GM19099 (cell line): Measurements from ENCODE around the gene SNX5.

Source experiments
- POLR2A ChIP-seq: IDR thresholded peaks from 3 replicates; pipeline ENCODE4 v1.6.1; 2011; ENCODE audit warnings: low read depth; ENCODE audit not compliant: insufficient read length; ENCODE audit errors: extremely low read depth

The SNX5 gene

DNA sequence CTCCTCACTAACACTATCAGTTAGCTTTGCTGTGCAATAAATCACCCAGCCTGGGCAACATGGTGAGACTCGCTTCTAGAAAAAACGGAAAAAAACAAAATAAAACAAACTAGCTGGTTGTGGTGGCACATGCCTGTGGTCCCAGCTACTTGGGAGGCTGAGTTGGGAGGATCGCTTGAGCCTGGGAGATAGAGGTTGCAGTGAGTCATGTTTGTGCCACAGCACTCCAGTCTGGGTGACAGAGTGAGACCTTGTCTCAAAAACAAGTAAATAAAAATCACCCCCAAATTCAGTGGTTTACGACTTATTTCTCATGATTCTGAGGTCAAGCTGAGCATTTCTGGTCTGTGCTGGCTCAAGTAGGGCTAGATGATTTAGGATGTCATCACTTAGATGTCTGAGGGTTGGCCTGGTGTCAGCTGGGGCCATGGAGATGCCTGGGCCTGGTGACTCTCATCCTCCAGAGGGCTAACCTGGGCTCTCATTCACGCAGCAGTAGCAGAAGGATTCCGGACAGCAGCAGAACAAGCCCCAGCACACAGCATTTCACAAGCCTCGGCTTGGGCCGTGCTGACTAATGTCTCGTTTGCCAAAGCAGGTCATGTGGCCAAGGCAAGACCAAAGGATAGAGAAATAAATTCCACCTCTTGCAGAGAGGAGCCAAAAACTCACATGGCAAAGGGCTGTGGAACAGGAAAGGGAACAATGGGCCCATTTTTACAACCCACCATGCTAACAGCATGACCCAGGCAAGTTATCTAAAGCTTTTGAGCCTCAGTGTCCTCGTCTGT lies 32.7 kb upstream of the SNX5 start:
- no peak for TF ChIP-seq POLR2A

- no peak for TF ChIP-seq POLR2A
These were observed 31.0 kb upstream of the SNX5 start for GRCh38 chr20:17999566-17999965.

- no peak for TF ChIP-seq POLR2A
These were observed 29.9 kb upstream of the SNX5 start for GRCh38 chr20:17998446-17998845.

GRCh38 chr20:17995967-17996819 lies 27.6 kb upstream of the SNX5 start:
- no peak for TF ChIP-seq POLR2A

- TF ChIP-seq POLR2A: no peak
These were observed 25.0 kb upstream of the SNX5 start for GRCh38 chr20:17993546-17993945.

- no peak for TF ChIP-seq POLR2A
These were observed 24.4 kb upstream of the SNX5 start for GRCh38 chr20:17992847-17993513.

DNA sequence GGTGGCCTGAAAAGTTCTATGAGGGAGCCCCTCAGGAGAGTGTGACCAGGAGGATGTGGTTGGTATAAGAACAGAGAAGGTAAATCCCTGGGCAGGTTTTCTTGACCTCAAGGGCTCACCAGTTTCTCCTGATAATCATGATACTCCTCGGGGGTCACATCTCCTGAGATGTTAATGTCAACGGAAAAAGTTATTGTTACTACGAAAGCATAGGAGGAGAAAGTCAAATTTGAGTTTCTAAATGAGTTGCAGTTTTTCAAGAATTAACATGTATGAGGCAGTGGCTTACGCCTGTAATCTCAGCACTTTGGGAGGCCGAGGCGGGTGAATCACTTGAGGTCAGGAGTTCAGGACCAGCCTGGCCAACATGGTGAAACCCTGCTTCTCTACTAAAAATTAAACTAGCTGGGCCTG lies 23.6 kb upstream of the SNX5 start:
- TF ChIP-seq POLR2A: no peak

- no peak for TF ChIP-seq POLR2A
These were observed 21.8 kb upstream of the SNX5 start for GRCh38 chr20:17990278-17990972.

GRCh38 chr20:17987988-17988387 lies 19.4 kb upstream of the SNX5 start:
- TF ChIP-seq POLR2A: no peak

- no peak for TF ChIP-seq POLR2A
These were observed 16.9 kb upstream of the SNX5 start for GRCh38 chr20:17985388-17986018.

DNA sequence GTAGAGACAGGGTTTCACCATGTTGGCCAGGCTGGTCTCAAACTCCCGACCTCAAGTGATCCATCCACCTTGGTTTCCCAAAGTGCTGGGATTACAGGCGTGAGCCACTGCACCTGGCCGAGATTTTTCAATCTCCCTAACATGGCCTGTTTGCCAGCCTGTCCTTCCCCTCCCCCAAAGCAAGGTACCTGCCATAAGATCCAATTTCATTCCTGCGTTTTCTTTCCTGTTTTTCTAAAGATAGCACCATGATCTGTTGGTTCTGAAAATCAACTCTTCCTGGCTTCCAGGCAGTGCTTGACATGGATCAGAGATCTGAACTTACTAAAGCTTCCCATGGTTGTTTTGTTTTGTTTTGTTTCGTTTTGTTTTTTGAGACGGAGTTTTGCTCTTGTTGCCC lies 7.7 kb upstream of the SNX5 start:
- no peak for TF ChIP-seq POLR2A

DNA sequence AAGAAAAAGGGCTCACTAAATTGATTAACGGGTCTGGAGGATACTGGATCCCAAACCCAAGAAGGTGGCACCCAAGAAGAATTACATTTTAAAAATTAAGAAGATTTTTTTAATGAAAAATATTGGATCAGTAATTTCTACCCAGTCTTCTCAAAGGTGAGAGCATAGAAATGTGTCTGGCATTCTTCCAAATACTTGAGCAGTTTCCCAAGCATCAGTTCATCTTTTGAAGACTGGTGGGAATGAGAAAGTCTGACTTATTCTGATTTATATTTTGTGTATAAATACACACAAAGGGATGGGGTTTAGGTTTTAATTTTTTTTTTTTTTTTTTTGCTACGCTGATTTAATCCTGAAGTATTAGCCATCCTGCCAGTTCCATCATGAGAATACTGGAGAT lies 3.5 kb upstream of the SNX5 start:
- no peak for TF ChIP-seq POLR2A

DNA sequence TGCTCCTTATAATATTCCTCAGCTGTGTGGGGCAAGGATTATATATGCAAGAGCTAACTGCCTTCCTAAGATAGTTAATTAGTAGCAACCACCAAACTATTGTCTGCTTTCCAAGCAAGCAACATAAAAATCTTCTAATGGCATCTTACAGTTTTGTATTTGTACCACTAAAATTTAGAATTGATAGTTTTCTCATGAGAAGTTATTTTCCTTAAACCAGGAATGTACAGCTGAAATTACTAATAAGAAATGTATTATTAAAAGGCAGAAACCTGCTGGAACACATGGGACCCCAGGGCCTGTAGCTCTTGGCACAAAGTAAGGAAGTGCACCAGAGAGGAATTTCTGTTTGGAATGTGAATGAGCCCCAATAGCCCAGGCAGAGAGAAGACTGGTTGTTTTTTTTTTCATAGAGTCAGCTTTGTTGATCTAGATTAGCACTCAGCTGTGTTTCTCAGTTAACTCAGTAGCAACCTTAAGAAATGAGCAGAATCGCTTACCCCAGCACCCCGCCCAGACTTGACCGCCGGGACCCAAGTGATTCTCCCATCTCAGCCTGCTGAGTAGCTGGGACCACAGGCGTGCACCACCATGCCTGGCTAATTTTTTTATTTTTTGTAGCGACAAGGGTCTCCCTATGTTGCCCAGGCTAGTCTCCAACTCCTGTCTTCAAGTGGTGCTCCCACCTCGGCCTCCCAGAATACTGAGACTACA lies 2.9 kb upstream of the SNX5 start:
- TF ChIP-seq POLR2A: no peak

DNA sequence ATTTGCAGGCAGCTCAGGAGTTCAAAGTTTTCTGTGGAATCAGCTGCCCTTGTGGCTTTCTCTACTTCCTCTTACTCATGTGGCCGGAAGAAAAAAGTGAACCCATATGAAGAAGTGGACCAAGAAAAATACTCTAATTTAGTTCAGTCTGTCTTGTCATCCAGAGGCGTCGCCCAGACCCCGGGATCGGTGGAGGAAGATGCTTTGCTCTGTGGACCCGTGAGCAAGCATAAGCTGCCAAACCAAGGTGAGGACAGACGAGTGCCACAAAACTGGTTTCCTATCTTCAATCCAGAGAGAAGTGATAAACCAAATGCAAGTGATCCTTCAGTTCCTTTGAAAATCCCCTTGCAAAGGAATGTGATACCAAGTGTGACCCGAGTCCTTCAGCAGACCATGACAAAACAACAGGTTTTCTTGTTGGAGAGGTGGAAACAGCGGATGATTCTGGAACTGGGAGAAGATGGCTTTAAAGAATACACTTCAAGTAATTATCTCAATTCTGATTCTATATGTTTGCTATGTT lies 1.4 kb upstream of the SNX5 start:
- TF ChIP-seq POLR2A: peak; percentile 74
